ENCODE results near the gene ST3GAL3.

ST3GAL3 gene

DNA sequence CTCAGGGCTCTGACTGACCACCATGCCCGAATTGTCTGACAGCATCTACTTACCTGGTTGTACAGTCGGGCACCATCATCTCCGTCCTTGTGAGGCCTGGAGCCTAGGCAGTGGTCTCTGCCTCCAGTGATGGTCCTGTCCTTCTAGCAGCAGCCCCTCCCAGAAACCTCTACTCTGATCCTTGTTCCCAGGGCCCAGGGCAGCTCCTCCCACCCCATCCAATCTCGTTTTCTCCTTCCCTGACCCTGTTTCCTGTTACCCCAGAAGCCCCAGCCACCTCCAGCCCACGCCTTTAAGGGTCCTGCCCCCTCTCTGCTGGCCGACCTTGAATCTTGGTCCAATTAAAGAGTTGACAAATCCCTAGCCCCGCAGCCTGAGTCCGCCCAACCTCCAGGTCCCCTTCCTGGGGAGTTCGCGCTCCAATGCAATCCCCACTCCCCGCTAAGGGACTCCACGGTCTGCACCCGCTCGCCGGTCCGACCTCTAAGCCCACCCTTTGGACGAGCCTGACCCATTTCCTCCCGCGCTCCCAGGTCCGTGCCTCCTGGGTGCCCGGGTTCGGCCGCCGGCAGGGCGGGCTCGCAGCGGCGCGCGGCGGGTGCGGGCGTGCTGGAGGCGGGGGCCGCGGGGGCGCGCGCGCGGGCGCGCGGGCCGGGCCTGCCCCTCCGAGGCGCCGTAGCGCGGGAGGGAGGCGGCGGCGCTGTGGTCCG is 271.4 kb downstream of the ST3GAL3 start, which contains the start of gene B4GALT2:
B4GALT2 (plus strand) TSS at position 660 of the 710 bp plus-strand sequence. CDS start 1,951 bp downstream, outside the sequence.
- peak within 1 kb of the TSS; percentile 79 for H3K4me3 ChIP-seq (ENCODE audit: low read length)
- peak; percentile 28 for DNase-seq (ENCODE audit: low read depth)
- TF ChIP-seq, protein P1, sequence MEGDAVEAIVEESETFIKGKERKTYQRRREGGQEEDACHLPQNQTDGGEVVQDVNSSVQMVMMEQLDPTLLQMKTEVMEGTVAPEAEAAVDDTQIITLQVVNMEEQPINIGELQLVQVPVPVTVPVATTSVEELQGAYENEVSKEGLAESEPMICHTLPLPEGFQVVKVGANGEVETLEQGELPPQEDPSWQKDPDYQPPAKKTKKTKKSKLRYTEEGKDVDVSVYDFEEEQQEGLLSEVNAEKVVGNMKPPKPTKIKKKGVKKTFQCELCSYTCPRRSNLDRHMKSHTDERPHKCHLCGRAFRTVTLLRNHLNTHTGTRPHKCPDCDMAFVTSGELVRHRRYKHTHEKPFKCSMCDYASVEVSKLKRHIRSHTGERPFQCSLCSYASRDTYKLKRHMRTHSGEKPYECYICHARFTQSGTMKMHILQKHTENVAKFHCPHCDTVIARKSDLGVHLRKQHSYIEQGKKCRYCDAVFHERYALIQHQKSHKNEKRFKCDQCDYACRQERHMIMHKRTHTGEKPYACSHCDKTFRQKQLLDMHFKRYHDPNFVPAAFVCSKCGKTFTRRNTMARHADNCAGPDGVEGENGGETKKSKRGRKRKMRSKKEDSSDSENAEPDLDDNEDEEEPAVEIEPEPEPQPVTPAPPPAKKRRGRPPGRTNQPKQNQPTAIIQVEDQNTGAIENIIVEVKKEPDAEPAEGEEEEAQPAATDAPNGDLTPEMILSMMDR (conservative IDR thresholded peaks at IDR 0.05; ENCODE audit: low read length) = no peak

DNA sequence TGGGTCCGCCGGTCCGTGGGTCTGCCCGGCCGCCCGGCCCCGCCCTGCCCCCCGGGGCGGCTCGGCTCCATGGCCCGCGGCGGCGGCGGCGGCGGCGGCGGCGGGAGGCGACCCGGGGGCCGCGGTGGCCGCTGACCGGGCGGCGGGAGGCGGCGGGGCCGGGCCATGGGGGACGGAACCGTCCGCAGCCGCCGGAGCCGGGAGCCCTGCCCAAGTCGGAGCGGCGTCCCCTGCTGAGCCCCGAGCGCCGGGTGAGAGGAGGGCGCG is 271.9 kb downstream of the ST3GAL3 start:
- H3K4me3 ChIP-seq (ENCODE audit: low read length) = peak overlapping the region; percentile 79
- no peak for DNase-seq (ENCODE audit: low read depth)
- TF ChIP-seq, protein P1 (conservative IDR thresholded peaks at IDR 0.05; ENCODE audit: low read length) = no peak

DNA sequence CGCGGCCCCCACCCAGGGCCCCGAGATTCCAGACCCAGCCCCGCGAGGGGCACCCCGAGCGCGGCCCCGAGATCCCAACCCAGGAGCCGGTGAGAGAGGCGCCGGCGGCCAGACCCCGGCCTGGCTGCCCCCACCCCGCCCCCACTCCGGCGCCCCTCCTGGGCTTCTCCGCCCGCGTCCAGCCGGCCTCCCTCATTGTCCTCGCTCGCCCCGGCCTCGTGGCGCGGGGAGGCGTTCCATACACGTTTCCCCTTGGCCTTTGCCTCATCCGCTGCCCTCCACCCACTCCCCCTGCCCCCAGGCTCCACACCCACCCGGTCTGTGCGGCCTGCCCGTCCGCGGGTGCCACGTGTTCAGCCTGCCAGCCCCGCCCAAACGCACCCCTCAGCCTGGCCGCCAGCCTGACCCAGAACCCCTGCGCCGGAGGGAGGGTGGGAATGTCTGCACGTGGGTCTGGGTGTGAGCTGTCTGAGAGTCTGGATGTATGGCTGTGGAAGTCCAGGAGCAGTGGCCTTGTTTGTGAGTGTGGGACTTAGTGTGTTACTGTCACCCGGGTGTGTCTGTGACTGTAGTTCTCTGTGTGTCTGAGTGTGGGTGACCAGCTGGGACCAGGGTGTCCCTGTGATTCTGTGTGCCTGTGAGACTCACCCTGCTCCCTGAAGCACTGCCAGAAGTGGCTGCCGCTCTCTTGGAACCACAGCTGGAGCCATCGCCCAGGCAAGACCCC is 272.4 kb downstream of the ST3GAL3 start:
- DNase-seq (ENCODE audit: low read depth) = peak; percentile 60
- H3K4me3 ChIP-seq (ENCODE audit: low read length) = peak overlapping the region; percentile 79
- TF ChIP-seq, protein P1 (conservative IDR thresholded peaks at IDR 0.05; ENCODE audit: low read length) = no peak

DNA sequence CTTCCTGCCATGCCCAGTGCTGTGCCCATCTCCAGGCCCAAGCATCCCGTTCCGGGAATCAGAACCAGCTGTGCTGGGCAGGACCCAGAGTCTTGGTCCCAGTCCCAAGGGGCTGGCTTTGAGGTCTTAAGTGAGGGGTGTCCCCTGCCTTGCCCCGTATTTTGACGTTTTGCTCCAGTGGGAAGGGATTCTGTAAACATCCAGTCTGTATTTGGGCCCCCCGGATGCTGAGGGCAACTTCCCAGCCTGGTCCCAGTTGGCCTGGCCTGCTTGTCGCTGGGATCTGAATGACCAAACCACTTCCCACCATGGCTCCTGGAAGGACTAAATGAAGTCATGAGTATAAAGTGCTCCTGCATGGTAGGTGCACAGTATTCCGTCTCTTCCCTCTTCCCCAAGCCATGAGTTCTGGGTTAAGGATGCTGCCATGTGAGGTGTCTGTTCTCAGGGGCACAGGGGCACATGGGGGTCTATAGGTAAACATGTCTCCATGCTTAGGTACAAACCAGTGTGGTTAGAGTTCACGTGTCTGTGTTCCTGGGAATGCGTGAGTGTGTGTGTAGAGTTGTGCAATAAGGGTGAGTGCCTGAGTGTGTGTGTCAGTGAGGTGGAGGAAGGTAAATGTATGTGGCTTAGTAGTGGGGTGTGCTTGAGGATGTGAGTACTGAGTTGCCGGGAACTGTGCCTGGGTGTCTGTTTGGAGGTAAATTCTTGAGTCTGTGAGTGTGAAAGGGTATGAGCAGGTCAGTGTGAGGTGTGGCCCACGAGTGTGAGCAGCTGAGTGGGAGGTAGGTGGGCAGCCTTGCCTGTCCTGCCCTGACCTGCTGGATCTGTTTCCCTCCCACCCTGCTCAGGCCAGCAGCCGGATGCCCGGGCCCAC is 273.2 kb downstream of the ST3GAL3 start:
- H3K4me3 ChIP-seq (ENCODE audit: low read length) = peak overlapping the region; percentile 79
- TF ChIP-seq, protein P1 (conservative IDR thresholded peaks at IDR 0.05; ENCODE audit: low read length) = no peak
- peak; percentile 51 for DNase-seq (ENCODE audit: low read depth)

All from AG10803 (cell line).